Suprapubic skin (tissue), 4 donors: ENCODE results near the gene LHPP. TPM values are rescaled to one million over a fixed set of nuclear protein-coding genes. Genes with fewer than 3 reads are reported as not detected.

Source experiments
- DNase-seq, 2 donors: peaks; one replicate each; pipeline ENCODE4 v3.0.0-alpha.2; 2019; ENCODE audit warnings: low spot score in 2 of 2
- H3K27ac ChIP-seq: fragments of 200-600 bp; sonication (generic); one replicate; pipeline ENCODE4 v1.5.1; 2019
- H3K27me3 ChIP-seq: fragments of 200-600 bp; sonication (generic); one replicate; pipeline ENCODE4 v1.5.1; 2019
- H3K36me3 ChIP-seq: fragments of 200-600 bp; sonication (generic); one replicate; pipeline ENCODE4 v1.5.1; 2019
- H3K4me1 ChIP-seq: fragments of 200-600 bp; sonication (generic); one replicate; pipeline ENCODE4 v1.5.1; 2019
- H3K4me3 ChIP-seq: fragments of 200-600 bp; sonication (generic); one replicate; pipeline ENCODE4 v1.5.1; 2019; ENCODE audit warnings: mild to moderate bottlenecking
- H3K9me3 ChIP-seq: fragments of 200-600 bp; sonication (generic); one replicate; pipeline ENCODE4 v1.5.1; 2019
- CTCF ChIP-seq, 2 donors: fragments of 200-600 bp in 1 of 2; fragments of 450-650 bp in 1 of 2; sonication (generic) in 1 of 2; IDR thresholded peaks; one replicate each; pipeline ENCODE4 v1.5.1; 2016 to 2019; ENCODE audit warnings: antibody characterized with exemption in 2 of 2, mild to moderate bottlenecking in 1 of 2, moderate library complexity in 1 of 2
- EP300 ChIP-seq: sonication (generic); formaldehyde crosslinking; IDR thresholded peaks from one replicate; pipeline ENCODE4 v1.6.1; 2017; ENCODE audit warnings: antibody characterized with exemption
- POLR2A ChIP-seq, 2 donors: fragments of 450-650 bp; IDR thresholded peaks; one replicate each; pipeline ENCODE4 v1.6.1; 2017; ENCODE audit warnings: antibody characterized with exemption in 2 of 2, mild to moderate bottlenecking in 2 of 2, moderate library complexity in 2 of 2
- POLR2AphosphoS5 ChIP-seq, 3 donors: sonication (generic); formaldehyde crosslinking; IDR thresholded peaks; one replicate each; pipeline ENCODE4 v1.6.1; 2017; ENCODE audit warnings: antibody characterized with exemption in 3 of 3
- WGBS: methylation state at CpG from one replicate; pipeline ENCODE4 v1.1.5; 2018; 5-methylcytosine and 5-hydroxymethylcytosine counted together
- total RNA-seq, 4 donors: library from RNA; depleted of rRNA; stranded (reverse); fragments of >200 nt; gene quantifications; one replicate each; pipeline ENCODE4 v1.1.0, GENCODE V29; 2016

LHPP gene
- total RNA-seq, 4 donors from 2014 or later = 14.4 to 22.6 (median 15.3) TPM

- Histone ChIP-seq H3K4me3 (no peak overlapping the region), H3K4me1 (peaks cover 4% of the 10 kb centered on the region), H3K36me3 (no peaks in the 10 kb centered on the region), H3K9me3 (no peaks in the 10 kb centered on the region), H3K27me3 (no peaks in the 10 kb centered on the region), H3K27ac (no peak overlapping the region)
- no peak for TF ChIP-seq CTCF (IDR thresholded peaks at IDR 0.05)
- TF ChIP-seq POLR2AphosphoS5 (IDR thresholded peaks at IDR 0.05) = no peak
- TF ChIP-seq EP300 = no peak
- TF ChIP-seq POLR2A (IDR thresholded peaks at IDR 0.05) = no peak
- WGBS = 84% methylated on average over 17 of the region's 21 CpGs
- peak in 1 of 2 donors; percentile 38 for DNase-seq
These were observed 107.4 kb downstream of the LHPP start for GRCh38 chr10:124568848-124569622.

DNA sequence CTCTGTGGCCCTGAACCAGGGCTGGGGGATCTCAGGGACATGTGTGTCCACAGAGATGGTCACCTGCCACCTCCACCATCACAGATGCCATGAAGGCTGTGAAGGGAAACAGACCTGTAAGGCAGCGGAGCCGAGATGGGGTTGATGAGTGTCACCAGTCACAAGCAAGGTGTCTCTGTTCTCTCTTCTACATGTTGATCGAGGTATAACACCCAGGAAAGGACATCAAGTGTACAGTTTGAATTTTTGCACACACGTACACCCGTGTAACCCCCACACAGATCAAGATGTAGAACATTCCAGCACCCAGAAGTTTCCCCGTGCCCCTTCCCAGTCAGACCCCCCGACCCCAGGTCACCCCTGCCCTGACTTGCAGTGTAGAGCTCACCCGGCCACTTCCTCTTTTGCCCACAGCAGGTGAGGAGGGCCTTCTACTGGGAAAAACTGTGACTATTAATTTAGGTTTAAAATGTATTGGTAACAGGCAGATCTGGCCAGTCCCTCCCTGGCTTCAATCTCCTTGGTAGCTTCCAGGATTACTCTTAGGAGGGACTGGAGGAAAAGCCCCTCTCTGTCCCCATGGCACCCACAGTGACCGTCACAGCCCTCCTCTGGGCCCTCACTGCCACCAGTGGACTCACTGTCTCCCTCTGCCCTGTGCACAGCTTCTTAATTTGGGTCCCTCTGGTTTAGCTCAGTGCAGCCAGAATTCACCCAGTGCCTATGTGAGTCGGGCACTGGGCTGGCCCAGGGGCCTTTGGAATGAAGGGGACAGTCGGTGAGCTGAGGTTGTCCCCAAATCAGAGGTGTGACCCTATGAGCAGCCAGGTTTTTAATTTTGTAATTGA is 108.2 kb downstream of the LHPP start:
- Histone ChIP-seq H3K27ac (no peak overlapping the region), H3K27me3 (no peaks in the 10 kb centered on the region), H3K4me1 (peaks cover 4% of the 10 kb centered on the region), H3K9me3 (no peaks in the 10 kb centered on the region), H3K36me3 (no peaks in the 10 kb centered on the region), H3K4me3 (no peak overlapping the region)
- 66% methylated on average over 11 of the region's 11 CpGs for WGBS
- DNase-seq = no peak
- no peak for TF ChIP-seq EP300
- no peak for TF ChIP-seq POLR2AphosphoS5 (IDR thresholded peaks at IDR 0.05)
- no peak for TF ChIP-seq POLR2A (IDR thresholded peaks at IDR 0.05)
- no peak for TF ChIP-seq CTCF (IDR thresholded peaks at IDR 0.05)

DNA sequence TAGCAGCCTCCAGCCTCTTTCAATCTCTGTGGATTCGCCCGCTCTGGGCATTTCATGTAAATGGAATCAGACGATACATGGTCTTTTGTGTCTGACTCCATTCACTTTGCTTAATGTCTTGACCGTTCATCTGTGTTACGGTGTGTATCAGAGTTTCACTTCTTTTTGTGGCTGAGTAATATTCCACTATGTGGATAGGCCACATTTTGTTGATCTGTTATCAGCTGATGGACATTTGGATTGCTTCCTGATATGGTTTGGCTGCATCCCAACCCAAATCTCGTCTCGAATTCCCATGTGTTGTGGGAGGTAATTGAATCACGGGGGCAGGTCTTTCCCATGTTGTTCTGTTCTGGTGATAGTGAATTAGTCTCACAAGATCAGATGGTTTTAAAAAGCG is 109.0 kb downstream of the LHPP start:
- no peaks in the 10 kb centered on the region for H3K27me3 ChIP-seq
- H3K4me1 ChIP-seq = peaks cover 3% of the 10 kb centered on the region
- H3K36me3 ChIP-seq = no peaks in the 10 kb centered on the region
- 78% methylated on average over 9 of the region's 9 CpGs for WGBS
- TF ChIP-seq POLR2A (IDR thresholded peaks at IDR 0.05) (no peak), CTCF (IDR thresholded peaks at IDR 0.05) (no peak), EP300 (no peak), POLR2AphosphoS5 (IDR thresholded peaks at IDR 0.05) (no peak)
- H3K9me3 ChIP-seq = no peaks in the 10 kb centered on the region
- H3K27ac ChIP-seq = no peak overlapping the region
- DNase-seq = no peak
- H3K4me3 ChIP-seq = no peak overlapping the region

DNA sequence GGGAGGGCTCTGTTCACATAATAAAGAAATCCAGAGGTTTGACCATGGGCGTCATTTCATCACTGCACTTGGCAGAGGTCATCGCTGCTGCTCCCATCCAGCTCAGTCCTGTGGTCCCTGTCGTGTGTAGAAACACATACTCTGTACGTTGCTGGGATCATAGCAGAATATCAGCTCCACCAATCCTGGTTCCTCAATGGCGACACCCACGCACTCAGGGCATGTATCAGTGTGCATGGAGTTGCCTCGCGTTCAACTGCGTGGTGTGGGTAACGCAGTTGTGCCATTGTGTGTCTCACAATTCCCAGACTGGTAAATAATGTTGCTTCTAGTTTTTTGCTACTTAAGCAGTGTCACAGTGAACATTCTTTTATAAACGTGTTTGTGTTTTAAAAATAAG is 111.1 kb downstream of the LHPP start:
- H3K27me3 ChIP-seq = no peaks in the 10 kb centered on the region
- no peak overlapping the region for H3K27ac ChIP-seq
- no peak for TF ChIP-seq EP300
- no peak for TF ChIP-seq POLR2A (IDR thresholded peaks at IDR 0.05)
- TF ChIP-seq CTCF (IDR thresholded peaks at IDR 0.05) = no peak
- no peak for TF ChIP-seq POLR2AphosphoS5 (IDR thresholded peaks at IDR 0.05)
- no peaks in the 10 kb centered on the region for H3K9me3 ChIP-seq
- WGBS = 85% methylated on average over 11 of the region's 11 CpGs
- DNase-seq = no peak
- no peak overlapping the region for H3K4me3 ChIP-seq
- H3K36me3 ChIP-seq = no peaks in the 10 kb centered on the region
- H3K4me1 ChIP-seq = no peaks in the 10 kb centered on the region
